SK-N-SH treated with all-trans-retinoic acid at 6 μM for 48 hours (cell line): ENCODE data around the gene COX6B1.

Experiments
- ARNTL ChIP-seq: fragments of 450-650 bp; formaldehyde crosslinking; IDR thresholded peaks from 2 replicates; pipeline ENCODE4 v1.5.0; 2020; ENCODE audit warnings: low read depth, mild to moderate bottlenecking, moderate library complexity, borderline replicate concordance
- GLIS3 ChIP-seq: fragments of 250-450 bp; sonication (Bioruptor Pico); IDR thresholded peaks from 2 replicates; pipeline ENCODE4 v1.5.0; 2020; ENCODE audit warnings: mild to moderate bottlenecking, moderate library complexity
- OSR1 ChIP-seq: fragments of 250-450 bp; sonication (Bioruptor Pico); IDR thresholded peaks from 2 replicates; pipeline ENCODE4 v1.8.0; 2022; ENCODE audit warnings: moderate library complexity, mild to moderate bottlenecking, inconsistent platforms
- TOX ChIP-seq: fragments of 250-450 bp; sonication (Bioruptor Pico); IDR thresholded peaks from 2 replicates; pipeline ENCODE4 v1.8.0; 2021; ENCODE audit warnings: mild to moderate bottlenecking, moderate library complexity, borderline replicate concordance
- ZFP3 ChIP-seq: fragments of 250-450 bp; sonication (Bioruptor Pico); IDR thresholded peaks from 2 replicates; pipeline ENCODE4 v1.5.0; 2020; ENCODE audit warnings: mild to moderate bottlenecking, moderate library complexity
- ZFP30 ChIP-seq: fragments of 450-650 bp; formaldehyde crosslinking; IDR thresholded peaks from 2 replicates; pipeline ENCODE4 v1.5.0; 2022; ENCODE audit warnings: mild to moderate bottlenecking, moderate library complexity
- ZNF565 ChIP-seq: fragments of 450-650 bp; formaldehyde crosslinking; conservative IDR thresholded peaks from 2 replicates; pipeline ENCODE4 v1.5.0; 2020; ENCODE audit warnings: low read depth, mild to moderate bottlenecking, moderate library complexity
- TF ChIP-seq, protein P1 (sequence below): fragments of 250-450 bp; sonication (Bioruptor Pico); IDR thresholded peaks from 2 replicates; pipeline ENCODE4 v1.5.1; 2021; ENCODE audit warnings: mild to moderate bottlenecking, moderate library complexity
- TF ChIP-seq, protein P2 (sequence below): fragments of 250-450 bp; sonication (Bioruptor Pico); IDR thresholded peaks from 2 replicates; pipeline ENCODE4 v1.8.0; 2020; ENCODE audit warnings: mild to moderate bottlenecking, moderate library complexity, borderline replicate concordance

DNA sequence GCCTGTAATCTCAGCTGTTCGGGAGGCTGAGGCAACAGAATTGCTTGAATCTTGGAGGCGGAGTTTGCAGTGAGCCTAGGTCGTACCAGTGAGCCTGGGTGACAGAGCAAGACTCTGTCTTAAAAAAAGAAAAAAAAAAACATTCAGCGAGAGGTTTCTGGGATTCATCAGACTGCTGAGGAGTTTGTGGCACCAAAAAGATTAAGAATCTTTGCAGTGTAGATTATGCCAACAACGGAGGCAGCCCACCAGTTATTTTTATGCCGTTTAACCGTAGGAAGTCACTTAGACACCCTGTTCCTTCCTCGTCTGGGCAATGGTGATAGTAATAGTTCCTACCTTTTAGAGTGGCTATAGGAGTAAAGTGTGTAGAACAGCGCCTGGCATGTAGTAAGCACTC, 2.5 kb downstream of the COX6B1 start:
- TF ChIP-seq ZFP30 (CRISPR knock-in tag) (no peak), ZNF565 (no peak), GLIS3 (CRISPR knock-in tag) (no peak), TOX (CRISPR knock-in tag) (no peak), ZFP3 (CRISPR knock-in tag) (no peak), ARNTL (CRISPR knock-in tag) (no peak), OSR1 (CRISPR knock-in tag) (no peak)
- TF ChIP-seq, protein P1, sequence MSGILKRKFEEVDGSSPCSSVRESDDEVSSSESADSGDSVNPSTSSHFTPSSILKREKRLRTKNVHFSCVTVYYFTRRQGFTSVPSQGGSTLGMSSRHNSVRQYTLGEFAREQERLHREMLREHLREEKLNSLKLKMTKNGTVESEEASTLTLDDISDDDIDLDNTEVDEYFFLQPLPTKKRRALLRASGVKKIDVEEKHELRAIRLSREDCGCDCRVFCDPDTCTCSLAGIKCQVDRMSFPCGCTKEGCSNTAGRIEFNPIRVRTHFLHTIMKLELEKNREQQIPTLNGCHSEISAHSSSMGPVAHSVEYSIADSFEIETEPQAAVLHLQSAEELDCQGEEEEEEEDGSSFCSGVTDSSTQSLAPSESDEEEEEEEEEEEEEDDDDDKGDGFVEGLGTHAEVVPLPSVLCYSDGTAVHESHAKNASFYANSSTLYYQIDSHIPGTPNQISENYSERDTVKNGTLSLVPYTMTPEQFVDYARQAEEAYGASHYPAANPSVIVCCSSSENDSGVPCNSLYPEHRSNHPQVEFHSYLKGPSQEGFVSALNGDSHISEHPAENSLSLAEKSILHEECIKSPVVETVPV (CRISPR knock-in tag), result no peak
- TF ChIP-seq, protein P2, sequence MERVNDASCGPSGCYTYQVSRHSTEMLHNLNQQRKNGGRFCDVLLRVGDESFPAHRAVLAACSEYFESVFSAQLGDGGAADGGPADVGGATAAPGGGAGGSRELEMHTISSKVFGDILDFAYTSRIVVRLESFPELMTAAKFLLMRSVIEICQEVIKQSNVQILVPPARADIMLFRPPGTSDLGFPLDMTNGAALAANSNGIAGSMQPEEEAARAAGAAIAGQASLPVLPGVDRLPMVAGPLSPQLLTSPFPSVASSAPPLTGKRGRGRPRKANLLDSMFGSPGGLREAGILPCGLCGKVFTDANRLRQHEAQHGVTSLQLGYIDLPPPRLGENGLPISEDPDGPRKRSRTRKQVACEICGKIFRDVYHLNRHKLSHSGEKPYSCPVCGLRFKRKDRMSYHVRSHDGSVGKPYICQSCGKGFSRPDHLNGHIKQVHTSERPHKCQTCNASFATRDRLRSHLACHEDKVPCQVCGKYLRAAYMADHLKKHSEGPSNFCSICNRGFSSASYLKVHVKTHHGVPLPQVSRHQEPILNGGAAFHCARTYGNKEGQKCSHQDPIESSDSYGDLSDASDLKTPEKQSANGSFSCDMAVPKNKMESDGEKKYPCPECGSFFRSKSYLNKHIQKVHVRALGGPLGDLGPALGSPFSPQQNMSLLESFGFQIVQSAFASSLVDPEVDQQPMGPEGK, result no peak
